K562 (cell line): ENCODE results near the gene TUBD1. TPM values are rescaled to one million over a fixed set of nuclear protein-coding genes. Genes with fewer than 3 reads are reported as not detected.

Source experiments
- CHD1 ChIP-seq: fragments of 200-600 bp; sonication (generic); IDR thresholded peaks from one replicate; pipeline ENCODE4 v1.6.1; 2012; ENCODE audit warnings: mild to moderate bottlenecking, moderate library complexity, low read length, inconsistent platforms
- DEAF1 ChIP-seq: fragments of 450-650 bp; formaldehyde crosslinking; IDR thresholded peaks from 2 replicates; pipeline ENCODE4 v1.4.0; 2020; ENCODE audit warnings: mild to moderate bottlenecking, moderate library complexity
- GABPA ChIP-seq: fragments of 200-800 bp; sonication (Bioruptor generic); conservative IDR thresholded peaks from 2 replicates; pipeline ENCODE4 v1.6.1; 2016; ENCODE audit warnings: low read depth, missing genetic modification characterization, missing compliant biosample characterization
- HDAC3 ChIP-seq: fragments of 450-650 bp; IDR thresholded peaks from 2 replicates; pipeline ENCODE4 v1.6.1; 2018; ENCODE audit warnings: borderline replicate concordance, mild to moderate bottlenecking, moderate library complexity; ENCODE audit not compliant: partially characterized antibody
- KDM5B ChIP-seq: fragments of 200-600 bp; sonication (generic); IDR thresholded peaks from 2 replicates; pipeline ENCODE4 v1.6.1; 2012; ENCODE audit warnings: low read depth, mild to moderate bottlenecking, moderate library complexity, low read length, control low read depth, inconsistent platforms; ENCODE audit not compliant: insufficient replicate concordance
- NCOA6 ChIP-seq: fragments of 450-650 bp; IDR thresholded peaks from 2 replicates; pipeline ENCODE4 v1.6.1; 2017; ENCODE audit warnings: mild to moderate bottlenecking
- NFXL1 ChIP-seq: fragments of 450-650 bp; formaldehyde crosslinking; IDR thresholded peaks from 2 replicates; pipeline ENCODE4 v1.4.0; 2021; ENCODE audit warnings: mild to moderate bottlenecking
- PYGO2 ChIP-seq: fragments of 450-650 bp; IDR thresholded peaks from 2 replicates; pipeline ENCODE4 v1.6.1; 2016; ENCODE audit warnings: mild to moderate bottlenecking, missing genetic modification characterization, moderate library complexity, missing compliant biosample characterization
- RBM22 ChIP-seq: fragments of 200-400 bp; formaldehyde crosslinking; IDR thresholded peaks from 2 replicates; pipeline ENCODE4 v1.6.1; 2018; ENCODE audit warnings: low read length, low read depth; ENCODE audit not compliant: poor library complexity, severe bottlenecking
- SMAD1 ChIP-seq: fragments of 150-350 bp; IDR thresholded peaks from 2 replicates; pipeline ENCODE4 v1.6.1; 2014; ENCODE audit warnings: low read length, low read depth; ENCODE audit not compliant: partially characterized antibody
- TSHZ1 ChIP-seq: fragments of 250-450 bp; sonication (Bioruptor Pico); IDR thresholded peaks from 2 replicates; pipeline ENCODE4 v1.4.0; 2020; ENCODE audit warnings: mild to moderate bottlenecking, moderate library complexity
- VEZF1 ChIP-seq: fragments of 200-800 bp; sonication (Bioruptor generic); IDR thresholded peaks from 2 replicates; pipeline ENCODE4 v1.6.1; 2017; ENCODE audit warnings: missing genetic modification characterization, missing compliant biosample characterization
- XRCC5 ChIP-seq: fragments of 200-400 bp; formaldehyde crosslinking; IDR thresholded peaks from 2 replicates; pipeline ENCODE4 v1.6.1; 2017; ENCODE audit warnings: low read depth, mild to moderate bottlenecking, low read length
- ZBTB11 ChIP-seq, 3 experiments: fragments of 200-800 bp in 1 of 3; fragments of 250-450 bp in 1 of 3; fragments of 450-650 bp in 1 of 3; sonication (Bioruptor Pico) in 1 of 3; sonication (Bioruptor generic) in 1 of 3; formaldehyde crosslinking in 1 of 3; IDR thresholded peaks; 2 replicates each; pipeline versions ENCODE4 v1.6.1 to v1.8.0; 2016 to 2022; ENCODE audit warnings: mild to moderate bottlenecking in 2 of 3, missing genetic modification characterization in 2 of 3, missing compliant biosample characterization in 1 of 3, moderate library complexity in 1 of 3
- polyA plus RNA-seq, 8 experiments: library from polyadenylated mRNA; depleted of rRNA in 4 of 8; stranded (reverse) in 5 of 8; unstranded in 3 of 8; fragments of >200 nt; fragmentation: Nextera tagmentation in 2 of 8; fragmentation: Illumina TruSeq in 1 of 8; extraction: Ambion mirVana in 2 of 8; extraction: Trizol in 1 of 8; gene quantifications; 2 replicates each; pipeline versions ENCODE4 v1.2.1 to v1.2.3, GENCODE V29; 2011 to 2014; ENCODE audit warnings: inconsistent platforms in 1 of 8, missing spikeins in 1 of 8
- total RNA-seq, 7 experiments: library from RNA; depleted of rRNA in 6 of 7; stranded (reverse); fragments of >200 nt in 6 of 7; fragmentation: Illumina TruSeq in 2 of 7; extraction: Trizol in 2 of 7; gene quantifications; 2 replicates each; pipeline versions ENCODE4 v1.2.1 to v1.2.3, GENCODE V29; 2011 to 2021; ENCODE audit warnings: low replicate concordance in 1 of 7

Gene TUBD1
- total and polyA plus RNA-seq, 9 of the 15 experiments (the other 6 are each of a cell fraction or from before 2014, with no cell fraction given): 10.8 to 35.3 (median 17.9) TPM

GRCh38 chr17:59840329-59841090, 52.2 kb downstream of the TUBD1 start (continued):
- peak; percentile 17; the same call in 1 of the 2 replicates for TF ChIP-seq VEZF1 (CRISPR knock-in tag)
- TF ChIP-seq NCOA6: 0 out of 2 replicates have a peak, but pooled peaks have one; percentile 15
- TF ChIP-seq RBM22: peak; percentile 46
- 0 out of 2 replicates have a peak, but pooled peaks have one; percentile 7 for TF ChIP-seq GABPA (tag)
- no peak for TF ChIP-seq PYGO2
- TF ChIP-seq CHD1: peak; percentile 67
- peak; percentile 26 for TF ChIP-seq HDAC3
- peak; percentile 25 for TF ChIP-seq SMAD1
- 0 out of 2 replicates have a peak, but pooled peaks have one; percentile 13 for TF ChIP-seq NFXL1 (CRISPR knock-in tag)
- peak in 2 of 3 experiments; percentile 35 to 48; a peak in 1 of 6 replicates for TF ChIP-seq ZBTB11 (CRISPR knock-in tag; IDR thresholded peaks at IDR 0.05)
- TF ChIP-seq TSHZ1 (CRISPR knock-in tag): no peak
- TF ChIP-seq DEAF1 (CRISPR knock-in tag): peak; percentile 40; the same call in 1 of the 2 replicates
- peak; percentile 43 for TF ChIP-seq KDM5B
- TF ChIP-seq XRCC5: no peak
